Lower leg skin (tissue), 3 donors: Measurements from ENCODE around the gene CST5.

Source experiments
- POLR2A ChIP-seq, 2 donors: fragments of 450-650 bp; IDR thresholded peaks; one replicate each; pipeline ENCODE4 v1.6.1; 2016 to 2017; ENCODE audit warnings: antibody characterized with exemption in 2 of 2, mild to moderate bottlenecking in 1 of 2, moderate library complexity in 1 of 2
- TF ChIP-seq, protein P1 (sequence below), 3 donors: fragments of 450-650 bp; IDR thresholded peaks; one replicate each; pipeline ENCODE4 v1.5.1; 2016; ENCODE audit warnings: antibody characterized with exemption in 3 of 3, mild to moderate bottlenecking in 3 of 3, moderate library complexity in 2 of 3

DNA sequence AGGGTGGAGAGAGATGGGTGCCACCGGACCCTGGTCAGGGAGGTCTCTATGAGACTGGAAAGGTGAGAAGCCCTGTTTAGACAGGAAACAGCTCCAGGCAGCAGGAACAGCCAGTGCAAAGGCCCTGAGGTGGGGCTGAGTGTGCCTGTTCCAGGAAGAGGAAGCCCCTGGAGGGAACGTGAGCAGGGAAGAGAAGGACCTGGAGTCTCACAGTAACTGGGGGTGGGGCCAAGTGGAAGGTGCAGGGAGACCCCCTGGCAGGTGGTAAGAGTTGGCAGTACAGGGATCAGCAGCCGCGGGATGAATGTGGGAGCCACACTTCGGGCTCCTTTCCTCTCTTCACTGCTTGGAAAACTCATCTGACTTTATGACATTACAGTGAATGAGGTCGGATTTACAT is 43.8 kb upstream of the CST5 start:
- TF ChIP-seq, protein P1, sequence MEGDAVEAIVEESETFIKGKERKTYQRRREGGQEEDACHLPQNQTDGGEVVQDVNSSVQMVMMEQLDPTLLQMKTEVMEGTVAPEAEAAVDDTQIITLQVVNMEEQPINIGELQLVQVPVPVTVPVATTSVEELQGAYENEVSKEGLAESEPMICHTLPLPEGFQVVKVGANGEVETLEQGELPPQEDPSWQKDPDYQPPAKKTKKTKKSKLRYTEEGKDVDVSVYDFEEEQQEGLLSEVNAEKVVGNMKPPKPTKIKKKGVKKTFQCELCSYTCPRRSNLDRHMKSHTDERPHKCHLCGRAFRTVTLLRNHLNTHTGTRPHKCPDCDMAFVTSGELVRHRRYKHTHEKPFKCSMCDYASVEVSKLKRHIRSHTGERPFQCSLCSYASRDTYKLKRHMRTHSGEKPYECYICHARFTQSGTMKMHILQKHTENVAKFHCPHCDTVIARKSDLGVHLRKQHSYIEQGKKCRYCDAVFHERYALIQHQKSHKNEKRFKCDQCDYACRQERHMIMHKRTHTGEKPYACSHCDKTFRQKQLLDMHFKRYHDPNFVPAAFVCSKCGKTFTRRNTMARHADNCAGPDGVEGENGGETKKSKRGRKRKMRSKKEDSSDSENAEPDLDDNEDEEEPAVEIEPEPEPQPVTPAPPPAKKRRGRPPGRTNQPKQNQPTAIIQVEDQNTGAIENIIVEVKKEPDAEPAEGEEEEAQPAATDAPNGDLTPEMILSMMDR (IDR thresholded peaks at IDR 0.05): no peak
- TF ChIP-seq POLR2A (IDR thresholded peaks at IDR 0.05): no peak
